Activated CD4-positive, alpha-beta T cell treated with anti-CD3 and anti-CD28 coated beads, Interleukin-2, amount 50 U/mL, for 48 hours (primary cell): ENCODE results near the gene GFPT1.
"Not testable (repeated sequence)": the region's sequence is repeated elsewhere in the genome, so short reads cannot be mapped to it uniquely, and the experiment has no call there.

Source experiments
- DNase-seq, 2 experiments: peaks; one replicate each; pipeline ENCODE4 v3.0.0-alpha.2; 2020

The GFPT1 gene

DNA sequence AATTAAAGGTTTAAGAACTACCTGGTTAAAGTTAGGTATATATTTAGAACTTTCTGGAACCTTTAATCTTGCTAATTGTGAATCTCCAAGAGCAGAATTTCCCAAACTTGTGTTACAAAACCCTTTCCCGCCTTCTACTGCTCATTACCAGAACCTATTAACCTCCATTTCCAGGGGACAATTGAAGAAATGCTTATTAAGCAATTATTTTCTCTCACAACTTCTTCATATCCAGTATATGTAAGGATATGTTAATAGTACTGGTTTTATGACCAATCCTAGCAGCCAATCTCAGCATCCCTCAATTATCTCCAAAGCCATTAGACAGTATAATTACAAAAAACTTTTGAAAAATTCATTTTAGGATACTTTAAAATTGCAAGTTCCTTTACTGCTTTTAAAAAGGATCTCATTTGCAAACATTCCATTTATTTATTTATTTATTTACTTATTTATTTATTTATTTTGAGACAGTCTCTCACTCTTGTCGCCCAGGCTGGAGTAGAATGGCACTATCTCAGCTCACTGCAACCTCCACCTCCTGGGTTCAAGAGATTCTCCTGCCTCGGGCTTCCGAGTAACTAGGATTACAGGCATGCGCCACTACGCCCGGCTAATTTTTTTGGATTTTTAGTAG is 3.7 kb downstream of the GFPT1 start:
- no peak for DNase-seq

DNA sequence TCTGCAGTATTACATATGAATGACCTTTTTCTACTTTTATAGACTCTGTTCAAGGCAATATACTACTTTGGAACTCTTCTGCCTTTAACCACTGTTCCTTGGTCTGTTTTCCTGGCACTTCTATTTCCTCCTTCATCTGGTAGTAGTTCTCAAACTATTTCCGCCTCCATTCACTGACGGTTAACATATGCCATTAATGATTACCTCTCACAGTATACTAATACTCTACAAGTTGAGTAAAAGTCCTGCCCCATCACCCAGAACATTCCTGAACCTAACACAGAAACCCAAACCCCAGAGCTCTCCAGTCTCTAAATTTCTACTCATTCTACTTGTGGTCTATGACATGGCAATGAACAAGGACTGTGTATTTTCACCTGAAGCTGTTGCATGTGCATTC is 4.5 kb downstream of the GFPT1 start:
- DNase-seq: no peak

DNA sequence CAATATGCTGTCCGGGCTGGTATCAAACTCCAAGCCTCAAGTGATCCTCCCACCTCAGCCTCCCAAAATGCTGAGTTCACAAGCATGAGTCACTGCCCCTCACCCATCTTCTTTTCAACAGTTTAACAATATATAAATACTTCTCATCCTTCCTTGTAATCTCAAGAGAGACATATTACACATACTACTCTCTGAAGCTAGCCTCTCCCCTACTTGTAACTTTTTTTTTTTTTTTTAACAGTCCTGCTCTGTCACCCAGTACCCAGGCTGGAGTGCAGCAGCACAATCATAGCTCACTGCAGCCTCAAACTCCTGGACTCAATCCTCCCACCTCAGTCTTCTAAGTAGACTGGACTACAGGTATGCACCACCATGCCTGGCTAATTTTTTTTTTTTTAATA is 5.7 kb downstream of the GFPT1 start:
- DNase-seq: peak; percentile 16 to 29

DNA sequence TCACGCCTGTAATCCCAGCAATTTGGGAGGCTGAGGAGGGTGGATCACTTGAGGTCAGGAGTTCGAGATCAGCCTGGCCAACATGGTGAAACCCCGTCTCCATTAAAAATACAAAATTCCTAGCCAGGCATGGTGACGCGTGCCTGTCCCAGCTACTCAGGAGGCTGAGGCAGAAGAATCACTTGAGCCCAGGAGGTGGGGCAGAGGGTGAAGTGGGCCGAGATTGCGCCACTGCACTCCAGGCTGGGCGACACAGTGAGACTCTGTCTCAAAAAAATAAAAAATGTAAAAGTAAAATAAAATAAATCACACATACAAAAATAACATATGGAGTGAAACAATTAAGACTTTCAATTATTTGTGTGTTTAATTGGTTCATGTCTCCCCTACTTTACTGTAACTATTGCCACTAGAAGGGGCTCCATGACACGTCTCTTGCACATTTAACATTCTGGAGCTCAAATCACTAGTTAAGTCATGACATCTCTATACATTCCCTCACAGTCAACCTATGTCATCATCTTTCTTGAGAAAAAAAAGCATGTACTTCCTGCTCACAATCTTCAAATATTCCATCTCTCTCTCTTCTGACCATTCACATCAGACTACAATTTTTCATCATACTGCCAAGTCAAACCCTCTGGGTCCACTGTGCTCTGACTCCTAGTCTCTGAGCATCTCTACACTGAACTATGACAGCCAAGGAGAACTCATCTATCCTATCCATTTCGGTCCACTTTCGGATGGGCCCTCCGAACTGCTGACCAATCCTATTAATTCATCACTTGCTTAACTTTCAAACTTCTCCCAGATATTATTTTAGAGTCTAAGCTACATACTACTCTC is 6.7 kb downstream of the GFPT1 start:
- no peak for DNase-seq

DNA sequence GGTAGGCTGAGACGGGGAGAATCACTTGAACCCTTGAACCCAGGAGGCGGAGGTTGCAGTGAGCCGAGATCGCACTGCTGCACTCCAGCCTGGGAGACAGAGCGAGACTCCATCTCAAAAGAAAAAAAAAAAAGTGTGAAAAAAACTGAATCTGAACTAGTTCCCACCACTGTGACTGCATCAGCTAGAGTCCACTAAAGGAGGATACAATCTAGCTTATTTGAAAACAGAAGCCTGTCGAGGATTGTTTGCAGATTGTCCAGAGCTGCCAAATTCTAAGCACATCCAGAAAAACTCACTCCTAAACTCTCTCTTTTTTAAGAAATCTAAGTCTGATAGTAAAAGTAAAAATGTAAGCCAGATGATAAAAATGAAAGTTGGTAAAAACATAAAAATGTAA is 10.6 kb downstream of the GFPT1 start:
- DNase-seq: no peak

DNA sequence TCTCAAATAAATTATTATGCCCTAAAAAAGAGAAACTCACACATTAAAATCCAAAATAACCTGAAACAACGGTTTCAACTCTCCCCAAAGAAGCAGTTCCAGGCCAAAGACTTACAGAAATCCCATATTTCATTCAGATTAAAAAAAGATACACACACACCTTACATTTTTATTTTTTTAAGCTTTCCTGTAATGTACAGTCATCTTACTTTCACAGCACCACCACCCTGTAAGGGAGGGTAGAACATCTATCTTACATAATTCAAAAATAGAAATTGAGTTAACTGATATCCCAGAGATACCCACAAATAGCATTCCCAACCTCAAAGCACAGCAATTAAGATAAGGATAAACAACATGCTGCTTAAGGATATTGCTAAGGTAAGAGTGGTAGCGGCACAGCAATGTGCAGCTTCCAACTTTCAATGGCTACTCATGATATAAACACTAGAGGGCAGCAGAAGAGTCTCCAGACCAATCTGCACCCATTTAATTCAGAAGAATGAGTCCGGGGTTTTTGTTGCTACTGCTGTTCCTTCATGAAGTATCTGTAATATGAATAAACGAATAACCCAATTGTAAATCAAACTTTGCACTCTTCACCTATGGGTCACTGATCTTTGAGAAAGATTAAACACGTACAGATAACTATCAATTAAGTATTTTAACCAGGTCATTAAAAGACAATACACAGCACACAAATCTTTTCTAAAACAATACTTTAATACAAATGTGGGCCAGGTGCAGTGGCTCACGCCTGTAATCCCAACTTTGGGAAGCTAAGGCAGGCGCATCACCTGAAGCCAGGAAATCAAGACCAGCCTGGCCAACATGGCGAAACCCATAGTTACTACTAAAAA is 11.3 kb downstream of the GFPT1 start:
- DNase-seq: no peak

DNA sequence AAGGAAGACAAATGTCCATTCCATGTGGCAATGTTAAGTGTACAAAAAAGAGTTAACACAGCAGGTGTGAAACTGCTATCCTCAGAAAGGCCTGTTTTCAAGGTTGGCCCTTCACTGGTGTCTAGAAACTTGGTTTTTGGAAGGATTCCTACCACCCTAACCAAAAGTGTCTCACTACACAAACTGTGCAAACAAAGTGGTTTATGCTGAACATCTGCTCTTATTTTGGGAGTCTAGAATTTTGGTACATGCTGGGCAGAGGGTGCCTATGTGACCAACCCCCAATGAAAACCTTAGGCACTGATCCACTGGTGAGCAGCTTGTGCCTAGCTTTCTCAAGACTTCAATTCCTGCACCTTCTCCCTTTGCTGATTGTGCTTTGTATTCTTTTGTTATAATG is 14.3 kb downstream of the GFPT1 start:
- no peak for DNase-seq

DNA sequence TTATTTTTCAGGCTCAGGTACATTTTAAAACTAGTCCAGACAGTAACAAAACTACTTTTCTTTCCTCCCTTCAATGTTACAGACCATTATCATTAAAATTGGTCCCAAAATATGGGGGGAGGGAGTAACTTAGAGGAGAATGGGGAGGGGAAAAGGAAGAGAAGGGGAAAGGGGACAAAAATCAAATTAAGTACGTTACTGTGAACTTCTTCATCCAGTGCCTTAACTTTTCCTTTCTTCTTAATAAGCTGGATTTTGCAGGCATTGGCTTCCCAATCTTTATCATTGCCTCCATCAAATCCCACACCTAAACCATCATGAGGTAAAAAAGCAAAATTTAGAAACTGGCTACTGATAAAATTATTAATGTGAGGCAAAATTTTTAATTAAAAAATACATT is 17.2 kb downstream of the GFPT1 start:
- DNase-seq: no peak

DNA sequence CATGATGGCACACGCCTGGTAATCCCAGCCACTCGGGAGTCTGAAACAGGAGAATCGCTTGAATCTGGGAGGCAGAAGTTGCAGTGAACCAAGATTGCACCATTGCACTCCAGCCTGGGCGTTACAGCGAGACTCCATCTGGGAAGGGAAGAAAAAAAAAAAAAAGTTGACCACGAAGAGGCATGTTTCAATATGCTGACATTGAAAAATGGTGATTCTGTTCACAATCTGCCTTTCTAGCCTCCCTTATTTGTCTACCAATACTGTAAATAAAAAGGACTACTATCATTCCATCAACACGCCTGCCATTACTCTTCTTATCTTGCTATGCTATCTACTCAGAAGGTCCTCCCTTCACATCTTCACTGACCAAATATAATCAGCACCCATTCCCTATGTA is 18.4 kb downstream of the GFPT1 start:
- DNase-seq: no peak

DNA sequence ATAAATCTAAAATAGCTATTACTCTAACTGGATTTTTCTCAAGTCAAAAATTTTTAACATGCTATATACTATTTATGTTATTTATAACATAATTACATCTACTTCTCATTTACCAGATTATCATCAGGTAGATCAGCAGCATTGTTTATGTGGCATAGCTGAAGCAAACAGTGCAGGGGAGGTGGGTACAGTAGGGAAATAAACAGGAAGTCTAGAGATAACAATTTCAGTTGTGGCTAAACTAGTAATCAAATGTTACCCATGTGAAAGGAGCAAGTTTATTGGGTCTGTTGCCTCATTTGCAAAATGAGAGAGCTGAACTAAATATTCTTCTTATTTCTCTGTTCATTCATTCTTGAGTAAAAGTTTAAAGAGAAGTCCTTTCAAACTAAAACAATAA is 27.7 kb downstream of the GFPT1 start:
- no peak for DNase-seq

DNA sequence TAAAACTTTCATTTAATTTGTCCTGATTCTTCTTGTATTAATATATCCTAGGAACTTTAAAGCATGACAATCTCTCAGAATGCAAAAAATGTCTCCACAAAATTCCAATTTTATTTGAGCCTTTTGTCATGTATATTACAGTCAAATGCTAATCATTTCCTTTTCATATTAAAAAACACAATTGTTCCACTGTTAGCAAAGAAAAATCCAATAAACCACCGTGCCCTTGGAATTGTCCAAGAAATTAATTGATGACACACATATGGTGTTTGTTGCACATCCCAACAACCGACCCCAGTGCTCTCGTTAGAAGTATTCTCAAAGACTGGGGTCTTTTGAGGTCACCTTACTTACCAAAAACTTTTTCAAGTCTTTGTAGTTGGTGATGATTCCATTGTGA is 28.1 kb downstream of the GFPT1 start:
- DNase-seq: no peak

DNA sequence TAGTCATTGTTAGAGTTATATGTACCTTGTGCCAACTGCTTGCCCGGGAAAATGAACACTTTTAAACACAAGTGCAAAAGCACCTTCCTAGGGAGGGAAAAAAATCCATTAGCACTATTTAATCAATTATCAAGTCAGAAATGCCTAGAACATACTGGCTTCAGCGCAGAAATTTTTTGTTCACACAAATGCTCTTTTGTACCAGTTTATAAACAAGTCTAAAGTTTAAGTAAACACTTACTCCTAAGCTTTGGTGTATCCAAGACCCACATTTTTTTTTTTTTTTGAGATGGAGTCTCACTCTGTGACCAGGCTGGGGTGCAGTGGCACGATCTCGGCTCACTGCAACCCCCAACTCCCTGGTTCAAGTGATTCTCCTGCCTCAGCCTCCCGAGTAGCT is 30.6 kb downstream of the GFPT1 start:
- no peak for DNase-seq

DNA sequence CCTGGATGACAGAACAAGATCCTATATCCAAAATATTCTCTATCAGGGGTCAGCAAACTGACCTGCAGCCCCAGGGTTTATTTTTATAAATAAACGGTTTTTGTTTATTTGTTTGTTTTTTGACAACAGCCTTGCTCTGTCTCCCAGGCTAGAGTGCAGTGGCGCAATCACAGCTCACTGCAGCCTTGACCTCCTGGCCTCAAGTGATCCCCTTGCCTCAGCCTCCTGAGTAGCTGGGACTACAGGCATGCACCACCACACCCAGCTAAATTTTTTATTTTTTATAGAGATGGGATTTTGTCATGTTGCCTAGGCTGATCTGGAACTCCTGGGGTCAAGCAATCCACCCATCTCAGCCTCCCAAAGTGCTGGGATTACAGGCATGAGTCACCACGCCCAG is 32.1 kb downstream of the GFPT1 start:
- not testable (repeated sequence) for DNase-seq

DNA sequence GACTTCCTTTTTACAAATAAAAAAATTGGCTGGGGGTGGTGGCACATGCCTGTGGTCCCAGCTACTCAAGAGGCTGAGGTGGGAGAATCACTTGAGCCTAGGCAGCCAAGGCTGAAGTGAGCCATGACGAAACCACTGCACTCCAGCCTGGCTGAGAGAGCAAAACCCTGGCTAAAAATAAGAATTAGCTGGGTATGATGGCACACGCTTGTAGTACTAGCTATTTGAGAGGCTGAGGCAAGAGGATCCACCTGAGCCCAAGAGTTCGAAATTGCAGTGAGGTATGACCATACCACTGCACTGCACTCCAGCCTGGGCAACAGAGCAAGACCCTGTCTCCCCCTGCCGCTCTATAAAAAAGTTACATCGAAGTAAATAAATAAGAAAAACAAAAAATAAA is 33.7 kb downstream of the GFPT1 start:
- no peak for DNase-seq

DNA sequence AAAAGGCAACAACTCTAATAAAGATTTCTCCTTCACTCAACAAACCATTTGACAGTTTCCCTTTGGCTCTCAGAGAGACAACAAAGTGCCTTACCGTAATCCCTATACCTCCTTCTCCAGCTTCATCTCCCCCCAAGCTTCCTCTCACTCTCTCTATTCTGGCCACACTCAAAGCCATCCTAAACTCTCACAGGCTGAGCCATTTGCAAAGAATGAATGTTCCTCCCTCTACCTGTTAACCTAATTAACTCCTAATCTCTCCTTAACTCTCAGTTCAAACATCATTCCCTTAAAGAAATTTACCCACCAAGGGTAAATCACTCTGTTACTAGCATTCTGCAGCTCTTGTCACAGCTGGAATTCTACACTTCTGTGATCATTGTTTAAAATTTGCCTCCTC is 38.2 kb downstream of the GFPT1 start:
- DNase-seq: no peak

DNA sequence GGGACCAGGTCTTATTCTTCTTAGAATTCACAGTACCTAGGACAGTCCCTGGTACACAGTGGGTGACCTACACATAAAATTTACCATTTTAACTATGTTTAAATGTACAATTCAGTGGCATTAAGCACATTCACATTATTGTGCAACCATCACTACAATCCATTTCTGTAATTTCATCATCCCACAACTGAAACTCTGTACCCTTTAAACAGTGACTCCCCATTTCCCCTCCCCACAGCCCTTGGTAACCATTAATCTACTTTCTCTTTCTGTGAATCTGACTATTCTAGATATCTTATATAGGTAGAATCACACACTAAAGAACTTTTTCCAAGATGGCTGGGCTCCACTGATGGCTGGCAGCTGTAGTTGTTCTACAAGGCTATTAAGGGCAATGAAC is 41.6 kb downstream of the GFPT1 start:
- DNase-seq: no peak

DNA sequence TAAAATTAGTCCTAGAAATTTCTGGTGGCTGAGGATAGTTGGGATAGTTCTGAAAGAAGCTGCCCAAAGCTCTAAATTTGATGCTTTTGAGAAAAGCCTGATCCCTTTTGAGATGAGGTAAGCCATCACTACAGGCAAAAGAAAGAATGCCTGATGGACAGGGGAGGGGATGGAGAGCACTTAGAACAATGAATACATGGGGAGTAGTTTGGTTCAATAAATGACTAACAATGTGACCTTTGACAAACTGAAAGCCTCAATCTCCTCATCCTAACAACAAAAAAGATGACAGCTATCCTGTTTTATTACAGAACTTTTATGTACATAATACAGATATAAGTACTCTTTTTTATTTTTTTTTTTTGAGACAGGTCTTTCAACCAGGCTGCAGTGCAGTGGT is 42.7 kb downstream of the GFPT1 start:
- DNase-seq: no peak

DNA sequence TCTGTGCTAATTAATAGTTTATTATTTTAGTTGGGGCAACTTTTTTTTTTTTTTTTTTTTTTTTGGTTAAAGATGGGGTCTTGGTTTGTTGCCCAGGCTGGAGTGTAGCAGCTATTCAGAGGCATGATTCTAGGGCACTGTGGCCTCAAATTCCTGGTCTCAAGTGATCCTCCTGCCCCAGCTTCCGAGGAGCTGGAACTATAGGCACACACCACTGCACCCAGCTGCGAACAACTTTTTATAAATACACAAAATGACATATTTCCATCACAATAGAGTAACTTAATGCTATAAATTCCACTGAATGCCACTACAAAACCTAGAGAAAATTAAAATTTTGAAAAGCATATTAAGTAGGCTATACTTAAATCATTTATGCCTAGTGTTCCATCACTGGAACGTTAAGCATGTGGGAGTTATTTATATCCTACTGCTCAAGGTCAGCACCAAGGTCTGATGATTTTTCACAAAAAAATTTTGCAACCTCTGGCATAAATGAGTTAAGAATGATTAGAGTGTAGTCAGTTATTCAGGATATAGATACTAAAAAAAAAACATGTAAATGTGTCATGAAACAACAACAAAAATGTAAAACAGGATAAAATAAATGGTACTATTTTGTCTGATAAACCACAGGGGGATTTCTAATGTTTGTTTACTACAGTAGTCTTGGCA is 46.8 kb downstream of the GFPT1 start:
- no peak for DNase-seq

DNA sequence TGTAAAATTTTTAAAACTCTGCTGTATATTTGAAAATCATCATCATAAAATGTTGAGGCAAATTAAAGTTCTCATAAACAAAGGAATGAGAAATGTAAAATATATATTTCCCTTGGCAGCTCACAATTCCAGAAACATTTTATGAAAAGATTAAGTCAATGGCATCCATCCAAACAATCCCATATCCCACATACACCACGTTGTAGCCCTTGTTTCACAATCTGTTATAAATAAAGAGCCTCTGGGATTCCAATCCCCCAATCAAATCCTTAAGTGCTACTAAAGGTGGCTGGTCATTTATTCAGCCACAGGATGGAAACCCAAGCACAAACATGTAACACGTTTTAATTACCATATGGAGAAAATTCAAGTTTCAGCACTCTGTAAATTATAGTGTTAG is 51.7 kb downstream of the GFPT1 start:
- DNase-seq: no peak

DNA sequence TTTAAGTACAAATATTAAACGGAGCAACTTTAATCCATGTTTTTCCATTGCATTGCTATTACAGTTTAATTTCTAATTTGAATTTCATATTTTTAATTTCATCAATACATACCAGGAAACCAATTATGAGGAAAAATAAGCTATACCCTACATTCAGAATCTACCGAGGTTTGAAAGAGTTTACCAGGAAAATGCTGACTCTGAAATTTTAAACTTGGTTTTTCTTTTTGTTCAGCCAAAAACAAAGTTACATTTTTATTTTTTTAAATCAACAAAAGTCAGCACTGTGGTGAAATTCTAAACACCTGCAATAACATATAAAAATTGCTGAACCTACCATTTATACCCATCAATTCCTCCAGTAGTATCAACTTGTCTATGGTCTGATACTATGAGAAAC is 53.7 kb downstream of the GFPT1 start:
- DNase-seq: no peak

DNA sequence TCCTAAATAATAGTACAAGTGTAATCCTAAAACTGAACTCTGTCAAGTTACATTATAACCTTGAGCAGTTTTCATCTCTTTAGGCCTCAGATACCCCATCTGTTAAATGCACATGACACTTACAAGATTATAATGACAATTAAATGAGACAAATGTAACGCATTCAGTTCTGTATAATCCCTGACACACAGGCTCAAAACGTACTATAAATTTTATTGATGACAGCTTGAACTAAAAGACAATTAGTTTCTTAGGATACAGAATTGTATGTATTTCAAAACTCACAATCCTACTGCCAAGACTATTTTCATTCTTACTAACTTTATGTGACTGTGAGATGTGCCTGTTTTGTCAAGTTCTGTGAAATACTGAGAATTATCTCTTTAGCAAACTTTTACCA is 56.2 kb downstream of the GFPT1 start:
- DNase-seq: no peak

DNA sequence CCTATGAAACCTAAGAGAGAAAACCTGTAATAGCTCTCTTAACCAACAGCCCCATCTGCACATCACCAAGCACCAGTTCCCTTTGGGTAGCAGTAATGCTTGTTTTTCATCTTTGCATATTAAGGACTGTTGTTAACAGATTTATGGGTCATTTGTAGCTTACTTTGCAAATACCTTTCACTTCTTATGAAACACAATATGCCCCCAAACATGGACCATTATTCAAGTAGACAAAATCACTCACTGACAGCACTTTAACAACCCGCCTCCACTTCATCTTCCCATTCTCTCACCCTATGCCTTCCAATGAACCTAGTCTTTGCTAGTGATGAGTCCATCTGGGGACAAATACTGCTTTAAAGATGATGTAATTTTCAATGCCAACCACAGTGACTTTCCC is 64.4 kb downstream of the GFPT1 start:
- DNase-seq: no peak

DNA sequence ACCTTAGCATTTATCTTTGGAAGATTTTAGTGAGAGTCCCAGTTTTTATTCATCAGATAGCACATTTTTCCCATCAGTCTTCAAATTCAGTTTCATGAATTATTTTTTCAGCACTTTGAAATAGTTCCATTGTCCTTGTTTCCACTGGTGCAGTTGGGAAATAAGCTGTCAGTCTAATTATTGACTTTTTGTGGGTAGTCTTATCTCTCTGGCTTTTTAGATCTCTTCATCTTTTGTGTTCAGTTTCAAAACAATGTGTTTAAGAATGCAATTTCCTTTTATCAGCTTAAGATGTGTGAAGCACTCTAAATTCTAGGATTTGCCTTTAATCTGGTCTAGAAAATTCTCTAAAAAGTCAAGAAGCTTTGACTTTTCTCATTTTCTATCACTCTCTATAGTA is 70.5 kb downstream of the GFPT1 start:
- no peak for DNase-seq
